ENCODE results near the gene PCDHB7.
"Not testable (repeated sequence)": the region's sequence is repeated elsewhere in the genome, so short reads cannot be mapped to it uniquely, and the experiment has no call there.

Gene PCDHB7

GRCh38 chr5:141225421-141225820, 53.0 kb downstream of the PCDHB7 start:
- not testable (repeated sequence) for DNase-seq
